ENCODE results near the gene PLA2G4A.

- no peak for TF ChIP-seq POLR2AphosphoS5 (IDR thresholded peaks at IDR 0.05; ENCODE audit: borderline replicate concordance, low read depth, low read length)
- no peak for TF ChIP-seq FOXP2 (optimal IDR thresholded peaks at IDR 0.05; ENCODE audit: control extremely low read depth, extremely low read length, insufficient read depth)
- no peak for TF ChIP-seq EZH2 (IDR thresholded peaks at IDR 0.05)
Measured at GRCh38 chr1:187001198-187001889, 172.6 kb downstream of the PLA2G4A start.

Data from SK-N-MC (cell line).